Right lobe of liver (tissue), 6 donors: Measurements from ENCODE around the gene LMOD2. TPM values are rescaled to one million over a fixed set of nuclear protein-coding genes. Genes with fewer than 3 reads are reported as not detected.
A peak's percentile ranks its signal among the peaks of the same experiment; 100 is the strongest.

Experiments used
- ATAC-seq, 4 donors: fragments of 200-7000 bp; cut with Tn5 transposase; one replicate each; pipeline ENCODE4 v1.9.1; 2020; ENCODE audit warnings: mild to moderate bottlenecking in 4 of 4, moderate library complexity in 4 of 4
- DNase-seq, 3 donors: peaks; one replicate each; pipeline ENCODE4 v3.0.0-alpha.2; 2020
- H3K27ac ChIP-seq, 3 donors: fragments of 200-600 bp; one replicate each; pipeline ENCODE4 v1.8.0; 2022
- H3K27me3 ChIP-seq, 2 donors: fragments of 200-600 bp; one replicate each; pipeline ENCODE4 v1.8.0; 2022
- H3K36me3 ChIP-seq, 4 donors: fragments of 200-600 bp; sonication (generic) in 1 of 4; one replicate each; pipeline versions ENCODE4 v1.5.1 to v1.8.0; 2017 to 2022; ENCODE audit warnings: control low read depth in 1 of 4
- H3K4me1 ChIP-seq, 4 donors: fragments of 200-600 bp; sonication (generic) in 1 of 4; one replicate each; pipeline versions ENCODE4 v1.5.1 to v1.8.0; 2017 to 2022; ENCODE audit warnings: control low read depth in 1 of 4
- H3K4me3 ChIP-seq, 3 donors: fragments of 200-600 bp; one replicate each; pipeline ENCODE4 v1.8.0; 2022
- H3K9me3 ChIP-seq, 4 donors: fragments of 200-600 bp; sonication (generic) in 1 of 4; one replicate each; pipeline versions ENCODE4 v1.5.1 to v1.8.0; 2017 to 2022; ENCODE audit warnings: control low read depth in 1 of 4
- POLR2A ChIP-seq: fragments of 450-650 bp; IDR thresholded peaks from one replicate; pipeline ENCODE4 v1.6.1; 2017; ENCODE audit warnings: antibody characterized with exemption, mild to moderate bottlenecking
- WGBS: methylation state at CpG from one replicate; pipeline ENCODE4 v1.1.6; 2018; ENCODE audit warnings: low coverage, low lambda C conversion rate; ENCODE audit not compliant: insufficient coverage; ENCODE audit errors: missing lambda C conversion rate; 5-methylcytosine and 5-hydroxymethylcytosine counted together
- intact Hi-C, 2 donors: fragments of 100-400 bp; cut with DNase I; formaldehyde crosslinking; loops; one replicate each; pipeline versions ENCODE4 v1.11.2 to v1.14.1; 2022
- total RNA-seq, 6 experiments: library from RNA; depleted of rRNA in 2 of 6; stranded (reverse); fragments of >200 nt in 2 of 6; fragmentation: NEBNext Ultra II Directional in 3 of 6; extraction: Animal tissue kit (Norgen Biotek cat#: 25700) in 3 of 6; gene quantifications; one replicate each; pipeline versions ENCODE4 v1.1.0 to v1.2.4, GENCODE V29; 2016 to 2023
- TF ChIP-seq, protein P1 (sequence below), 4 donors: fragments of 200-600 bp in 3 of 4; fragments of 450-650 bp in 1 of 4; IDR thresholded peaks; one replicate each; pipeline versions ENCODE4 v1.5.1 to v1.8.0; 2016 to 2022; ENCODE audit warnings: antibody characterized with exemption in 4 of 4, mild to moderate bottlenecking in 2 of 4
- donor health status: DM: no; HTN: yes; CAD: no.
- donor health status: DM: no; HTN: no; CAD: no.
- donor health status: DM: no; HTN: no; CAD: no.
- donor health status: DM: no; HTN: yes; CAD: no.
- donor health status: DM: no; HTN: yes; CAD: no.

The LMOD2 gene
- total RNA-seq, 6 experiments from 2014 or later = 0.37 TPM; not detected in 5

DNA sequence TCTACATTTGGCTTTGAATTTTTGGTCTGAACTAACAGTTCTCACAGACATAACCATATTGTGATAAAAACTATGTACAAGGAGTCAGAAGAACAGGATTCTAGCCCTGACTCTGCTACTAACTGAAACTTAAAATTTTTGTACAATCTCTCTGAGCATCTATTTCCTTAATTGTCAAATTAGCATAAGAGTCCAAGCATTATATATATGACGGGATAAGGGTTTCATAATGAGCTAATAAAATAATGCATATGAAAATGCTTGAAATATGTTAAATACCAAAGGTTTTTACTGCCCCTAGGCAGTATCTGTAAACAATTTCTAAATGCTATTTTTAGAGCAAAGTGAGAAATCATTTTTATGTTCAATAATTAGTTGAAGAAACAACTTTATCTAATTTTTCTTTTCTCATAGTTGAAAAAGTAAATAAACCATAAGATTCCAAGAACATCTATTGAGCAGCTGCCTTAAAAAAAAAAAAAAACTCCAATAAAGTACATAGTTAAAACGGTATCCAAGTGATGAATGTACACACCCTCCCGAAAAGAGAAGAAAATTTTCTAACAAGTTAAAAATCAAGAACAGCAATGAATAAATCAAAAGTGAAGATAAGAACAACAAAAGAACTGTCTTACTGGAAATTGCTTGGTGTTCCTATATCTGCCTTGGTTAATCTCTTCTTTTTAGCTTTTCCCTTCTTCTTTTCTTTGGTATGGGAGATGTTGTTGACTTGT lies 40.4 kb downstream of the LMOD2 start:
- Histone ChIP-seq H3K27ac (no peak overlapping the region), H3K36me3 (peaks cover 0 to 26% (median 6%) of the 10 kb centered on the region in 4 donors), H3K4me1 (no peaks in the 10 kb centered on the region), H3K27me3 (no peaks in the 10 kb centered on the region), H3K9me3 (no peaks in the 10 kb centered on the region), H3K4me3 (no peak overlapping the region)
- 86% methylated on average over 3 of the region's 3 CpGs for WGBS
- DNase-seq = no peak
- TF ChIP-seq, protein P1, sequence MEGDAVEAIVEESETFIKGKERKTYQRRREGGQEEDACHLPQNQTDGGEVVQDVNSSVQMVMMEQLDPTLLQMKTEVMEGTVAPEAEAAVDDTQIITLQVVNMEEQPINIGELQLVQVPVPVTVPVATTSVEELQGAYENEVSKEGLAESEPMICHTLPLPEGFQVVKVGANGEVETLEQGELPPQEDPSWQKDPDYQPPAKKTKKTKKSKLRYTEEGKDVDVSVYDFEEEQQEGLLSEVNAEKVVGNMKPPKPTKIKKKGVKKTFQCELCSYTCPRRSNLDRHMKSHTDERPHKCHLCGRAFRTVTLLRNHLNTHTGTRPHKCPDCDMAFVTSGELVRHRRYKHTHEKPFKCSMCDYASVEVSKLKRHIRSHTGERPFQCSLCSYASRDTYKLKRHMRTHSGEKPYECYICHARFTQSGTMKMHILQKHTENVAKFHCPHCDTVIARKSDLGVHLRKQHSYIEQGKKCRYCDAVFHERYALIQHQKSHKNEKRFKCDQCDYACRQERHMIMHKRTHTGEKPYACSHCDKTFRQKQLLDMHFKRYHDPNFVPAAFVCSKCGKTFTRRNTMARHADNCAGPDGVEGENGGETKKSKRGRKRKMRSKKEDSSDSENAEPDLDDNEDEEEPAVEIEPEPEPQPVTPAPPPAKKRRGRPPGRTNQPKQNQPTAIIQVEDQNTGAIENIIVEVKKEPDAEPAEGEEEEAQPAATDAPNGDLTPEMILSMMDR (IDR thresholded peaks at IDR 0.05) = no peak
- no peak for TF ChIP-seq POLR2A
- intact Hi-C loops = no loop called here
- no peak for ATAC-seq

GRCh38 chr7:123705211-123705901 lies 49.7 kb downstream of the LMOD2 start:
- no peak overlapping the region for H3K27ac ChIP-seq
- H3K4me3 ChIP-seq = no peak overlapping the region
- ATAC-seq = peak in 2 of 4 donors; percentile 24 to 37
- H3K4me1 ChIP-seq = no peaks in the 10 kb centered on the region
- H3K9me3 ChIP-seq = no peaks in the 10 kb centered on the region
- TF ChIP-seq POLR2A = no peak
- TF ChIP-seq, protein P1 (IDR thresholded peaks at IDR 0.05) = no peak
- peaks cover 0 to 39% (median 15%) of the 10 kb centered on the region in 4 donors for H3K36me3 ChIP-seq
- intact Hi-C loops = no loop called here
- 20% methylated on average over 1 of the region's 1 CpG for WGBS
- H3K27me3 ChIP-seq = no peaks in the 10 kb centered on the region
- DNase-seq = no peak

- no peaks in the 10 kb centered on the region for H3K9me3 ChIP-seq
- no peaks in the 10 kb centered on the region for H3K27me3 ChIP-seq
- intact Hi-C loops = no loop called here
- peaks cover 0 to 35% (median 14%) of the 10 kb centered on the region in 4 donors for H3K36me3 ChIP-seq
- H3K4me3 ChIP-seq = no peak overlapping the region
- ATAC-seq = no peak
- no peak for DNase-seq
- WGBS = 57% methylated on average over 2 of the region's 2 CpGs
- H3K27ac ChIP-seq = no peak overlapping the region
- peaks cover 0 to 10% (median 5%) of the 10 kb centered on the region in 4 donors for H3K4me1 ChIP-seq
- no peak for TF ChIP-seq POLR2A
Measured at GRCh38 chr7:123709525-123709924, 53.9 kb downstream of the LMOD2 start.

DNA sequence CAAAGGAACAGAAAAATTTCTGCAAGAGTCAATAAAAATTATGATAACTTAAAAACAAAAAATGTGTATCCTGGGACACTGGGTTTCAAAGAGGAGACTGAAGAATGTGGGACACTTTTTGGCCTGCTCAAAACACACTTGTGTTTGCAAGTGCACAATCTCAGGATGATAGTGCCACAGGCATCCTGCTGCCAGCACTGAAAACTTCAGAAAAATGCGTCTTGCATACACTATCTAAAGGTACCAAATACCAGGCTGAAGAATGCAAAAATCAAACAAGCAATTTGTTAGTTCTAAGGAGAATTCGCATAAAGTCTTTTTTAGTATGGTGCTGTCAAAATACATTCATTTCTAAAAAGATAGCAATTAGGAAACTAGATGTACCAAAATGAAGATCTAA lies 55.0 kb downstream of the LMOD2 start:
- peaks cover 0 to 10% (median 5%) of the 10 kb centered on the region in 4 donors for H3K4me1 ChIP-seq
- H3K36me3 ChIP-seq = peaks cover 0 to 29% (median 10%) of the 10 kb centered on the region in 4 donors
- no peaks in the 10 kb centered on the region for H3K27me3 ChIP-seq
- H3K27ac ChIP-seq = no peak overlapping the region
- 56% methylated on average over 2 of the region's 2 CpGs for whole genome bisulfite sequencing
- intact Hi-C loops = no loop called here
- no peak overlapping the region for H3K4me3 ChIP-seq
- ATAC-seq (no peak), DNase-seq (no peak)
- H3K9me3 ChIP-seq = no peaks in the 10 kb centered on the region
- TF ChIP-seq, protein P1 (IDR thresholded peaks at IDR 0.05) = no peak
- TF ChIP-seq POLR2A = no peak

- peaks cover 0 to 22% (median 10%) of the 10 kb centered on the region in 4 donors for H3K36me3 ChIP-seq
- peaks cover 0 to 10% (median 5%) of the 10 kb centered on the region in 4 donors for H3K4me1 ChIP-seq
- no peak overlapping the region for H3K27ac ChIP-seq
- DNase-seq (no peak), ATAC-seq (peak in 1 of 4 donors; percentile 37)
- H3K9me3 ChIP-seq = no peaks in the 10 kb centered on the region
- H3K4me3 ChIP-seq = no peak overlapping the region
- TF ChIP-seq, protein P1 (IDR thresholded peaks at IDR 0.05) = no peak
- TF ChIP-seq POLR2A = no peak
- no peaks in the 10 kb centered on the region for H3K27me3 ChIP-seq
- intact Hi-C loops = no loop called here
Measured at GRCh38 chr7:123711832-123712293, 56.2 kb downstream of the LMOD2 start.
